SK-N-SH (cell line): Measurements from ENCODE around the gene EIF3A. TPM values are rescaled to one million over a fixed set of nuclear protein-coding genes. Genes with fewer than 3 reads are reported as not detected.

Source experiments
- CTCF ChIA-PET: fragments of 300-600, 350-600 bp; formaldehyde crosslinking; extraction: SDS; loops from one replicate; lab custom pipeline; 2021; lab: Yijun Ruan, JAX
- POLR2A ChIA-PET: fragments of 350-600 bp; sonication (Branson Sonifier 250); formaldehyde crosslinking; extraction: SDS; loops from one replicate; lab custom pipeline; 2020; ENCODE audit warnings: antibody characterized with exemption, inconsistent platforms; lab: Yijun Ruan, JAX
- DNase-seq: peaks from one replicate; pipeline ENCODE4 v3.0.0; 2012
- H2AFZ ChIP-seq: fragments of 200-600 bp; sonication (generic); 2 replicates; pipeline ENCODE4 v1.8.1; 2016; ENCODE audit warnings: antibody characterized with exemption, mild to moderate bottlenecking, low read depth
- H3F3A ChIP-seq: fragments of 200-600 bp; sonication (generic); replicated peaks from 2 replicates; pipeline ENCODE3; 2016; ENCODE audit warnings: antibody characterized with exemption, mild to moderate bottlenecking; ENCODE audit not compliant: insufficient read depth
- H3K27ac ChIP-seq, 2 experiments: fragments of 200-500 bp in 1 of 2; fragments of 200-600 bp in 1 of 2; sonication (Bioruptor generic) in 1 of 2; sonication (generic), shearing (Covaris generic) in 1 of 2; 2 replicates each; pipeline versions ENCODE4 v1.5.1 to v1.6.1; 2014 to 2016; ENCODE audit warnings: low read depth in 2 of 2, inconsistent platforms in 1 of 2, low read length in 1 of 2, mild to moderate bottlenecking in 1 of 2, mixed read lengths in 1 of 2
- H3K27me3 ChIP-seq: fragments of 200-600 bp; sonication (generic), shearing (Covaris generic); 2 replicates; pipeline ENCODE4 v1.6.1; 2016; ENCODE audit warnings: mixed run types; ENCODE audit not compliant: insufficient read depth
- H3K36me3 ChIP-seq, 2 experiments: fragments of 200-500 bp in 1 of 2; fragments of 200-600 bp in 1 of 2; sonication (Bioruptor generic) in 1 of 2; sonication (generic) in 1 of 2; replicated peaks in 1 of 2; 2 replicates each; pipeline versions ENCODE3 to v1.5.1; 2014 to 2016; ENCODE audit warnings: low read length in 1 of 2, mild to moderate bottlenecking in 1 of 2; ENCODE audit not compliant: insufficient read depth in 2 of 2, control insufficient read depth in 1 of 2
- H3K4me1 ChIP-seq, 2 experiments: fragments of 200-500 bp in 1 of 2; fragments of 200-600 bp in 1 of 2; sonication (Bioruptor generic) in 1 of 2; sonication (generic), shearing (Covaris generic) in 1 of 2; 2 replicates each; pipeline versions ENCODE4 v1.5.1 to v1.6.1; 2014 to 2016; ENCODE audit warnings: low read depth in 1 of 2, low read length in 1 of 2, mixed run types in 1 of 2; ENCODE audit not compliant: insufficient read depth in 2 of 2, control insufficient read depth in 1 of 2
- H3K4me2 ChIP-seq: fragments of 200-600 bp; sonication (generic), shearing (Covaris generic); 2 replicates; pipeline ENCODE4 v1.6.1; 2017; ENCODE audit warnings: mixed run types
- H3K4me3 ChIP-seq, 2 experiments: fragments of 200-500 bp in 1 of 2; fragments of 200-600 bp in 1 of 2; sonication (Bioruptor generic) in 1 of 2; sonication (generic), shearing (Covaris generic) in 1 of 2; 2 replicates each; pipeline versions ENCODE4 v1.5.1 to v1.8.1; 2014 to 2016; ENCODE audit warnings: low read depth in 2 of 2, inconsistent platforms in 1 of 2, low read length in 1 of 2, mild to moderate bottlenecking in 1 of 2, mixed read lengths in 1 of 2, moderate library complexity in 1 of 2
- H3K79me2 ChIP-seq: fragments of 200-600 bp; sonication (generic); 2 replicates; pipeline ENCODE4 v1.8.1; 2017; ENCODE audit warnings: mild to moderate bottlenecking; ENCODE audit not compliant: insufficient read depth
- H3K9ac ChIP-seq: fragments of 200-600 bp; sonication (generic); 2 replicates; pipeline ENCODE4 v1.6.1; 2017; ENCODE audit warnings: mixed run types
- H3K9me2 ChIP-seq: fragments of 200-600 bp; sonication (generic); 2 replicates; pipeline ENCODE4 v1.6.1; 2017; ENCODE audit warnings: mixed run types
- H3K9me3 ChIP-seq: fragments of 200-600 bp; sonication (generic); 2 replicates; pipeline ENCODE4 v1.6.1; 2017; ENCODE audit warnings: mixed run types, mild to moderate bottlenecking, moderate library complexity
- H4K20me1 ChIP-seq: fragments of 200-600 bp; sonication (generic); 2 replicates; pipeline ENCODE4 v1.6.1; 2017; ENCODE audit warnings: mild to moderate bottlenecking, mixed run types; ENCODE audit not compliant: insufficient read depth
- CHD2 ChIP-seq: fragments of 150-350 bp; IDR thresholded peaks from 2 replicates; pipeline ENCODE4 v1.6.1; 2018; ENCODE audit warnings: low read length; ENCODE audit not compliant: partially characterized antibody
- ELF1 ChIP-seq: IDR thresholded peaks from 2 replicates; pipeline ENCODE4 v1.4.0; 2012
- EP300 ChIP-seq, 2 experiments: IDR thresholded peaks; 2 replicates each; pipeline versions ENCODE4 v1.4.0 to v1.6.1; 2012; ENCODE audit warnings: borderline replicate concordance in 1 of 2, low read depth in 1 of 2, low read length in 1 of 2
- FOSL2 ChIP-seq: IDR thresholded peaks from 2 replicates; pipeline ENCODE4 v1.4.0; 2012; ENCODE audit warnings: low read depth, mild to moderate bottlenecking, moderate library complexity, borderline replicate concordance
- FOXJ3 ChIP-seq: sonication (generic); formaldehyde crosslinking; IDR thresholded peaks from 2 replicates; pipeline ENCODE4 v1.5.1; 2020; ENCODE audit warnings: mild to moderate bottlenecking, missing genetic modification reagents
- GABPA ChIP-seq: IDR thresholded peaks from 2 replicates; pipeline ENCODE4 v1.4.0; 2012; ENCODE audit warnings: low read depth, mild to moderate bottlenecking
- JUND ChIP-seq: IDR thresholded peaks from 2 replicates; pipeline ENCODE4 v1.4.0; 2012
- MXI1 ChIP-seq: IDR thresholded peaks from 2 replicates; pipeline ENCODE4 v1.6.1; 2012; ENCODE audit warnings: mild to moderate bottlenecking, low read depth, low read length, improper control_type of control experiment
- NRF1 ChIP-seq: IDR thresholded peaks from 2 replicates; pipeline ENCODE4 v1.6.1; 2012; ENCODE audit warnings: low read depth, mild to moderate bottlenecking, low read length
- POLR2AphosphoS5 ChIP-seq: IDR thresholded peaks from 2 replicates; pipeline ENCODE4 v1.6.1; 2012; ENCODE audit warnings: low read depth, low read length
- RCOR1 ChIP-seq: fragments of 150-350 bp; IDR thresholded peaks from 2 replicates; pipeline ENCODE4 v1.6.1; 2017; ENCODE audit warnings: antibody characterized with exemption, low read length
- RFX5 ChIP-seq: IDR thresholded peaks from 2 replicates; pipeline ENCODE4 v1.6.1; 2012; ENCODE audit warnings: mild to moderate bottlenecking, improper control_type of control experiment, low read length
- RXRA ChIP-seq: IDR thresholded peaks from 2 replicates; pipeline ENCODE4 v1.4.0; 2012; ENCODE audit warnings: low read depth, mild to moderate bottlenecking, borderline replicate concordance
- SIN3A ChIP-seq: IDR thresholded peaks from 2 replicates; pipeline ENCODE4 v1.6.1; 2012; ENCODE audit warnings: low read depth, mild to moderate bottlenecking, low read length, moderate library complexity, borderline replicate concordance
- TAF1 ChIP-seq: IDR thresholded peaks from 2 replicates; pipeline ENCODE4 v1.6.1; 2012; ENCODE audit warnings: low read depth, mild to moderate bottlenecking, low read length, moderate library complexity, borderline replicate concordance
- WGBS: methylation state at CpG from one replicate; pipeline ENCODE4 v1.1.6; 2017; ENCODE audit warnings: low lambda C conversion rate; 5-methylcytosine and 5-hydroxymethylcytosine counted together
- polyA plus RNA-seq, 3 experiments: library from polyadenylated mRNA; depleted of rRNA; stranded (reverse); fragments of >200 nt; gene quantifications; 2 replicates each; pipeline ENCODE4 v1.2.3, GENCODE V29; 2012
- TF ChIP-seq, protein P1 (sequence below): IDR thresholded peaks from 2 replicates; pipeline ENCODE4 v1.4.0; 2012; ENCODE audit warnings: low read depth
- TF ChIP-seq, protein P2 (sequence below): fragments of 150-350 bp; IDR thresholded peaks from 2 replicates; pipeline ENCODE4 v1.6.1; 2017; ENCODE audit warnings: antibody characterized with exemption, low read length, low read depth, borderline replicate concordance
- TF ChIP-seq, protein P3 (sequence below): fragments of 150-350 bp; IDR thresholded peaks from 2 replicates; pipeline ENCODE4 v1.6.1; 2016; ENCODE audit warnings: mild to moderate bottlenecking, low read depth, low read length
- TF ChIP-seq, protein P4 (sequence below): IDR thresholded peaks from 2 replicates; pipeline ENCODE4 v1.4.0; 2012; ENCODE audit warnings: low read depth, borderline replicate concordance

Gene EIF3A
- polyA plus RNA-seq, 1 of the 3 experiments (the other 2 are of a cell fraction), result 25.8 TPM

DNA sequence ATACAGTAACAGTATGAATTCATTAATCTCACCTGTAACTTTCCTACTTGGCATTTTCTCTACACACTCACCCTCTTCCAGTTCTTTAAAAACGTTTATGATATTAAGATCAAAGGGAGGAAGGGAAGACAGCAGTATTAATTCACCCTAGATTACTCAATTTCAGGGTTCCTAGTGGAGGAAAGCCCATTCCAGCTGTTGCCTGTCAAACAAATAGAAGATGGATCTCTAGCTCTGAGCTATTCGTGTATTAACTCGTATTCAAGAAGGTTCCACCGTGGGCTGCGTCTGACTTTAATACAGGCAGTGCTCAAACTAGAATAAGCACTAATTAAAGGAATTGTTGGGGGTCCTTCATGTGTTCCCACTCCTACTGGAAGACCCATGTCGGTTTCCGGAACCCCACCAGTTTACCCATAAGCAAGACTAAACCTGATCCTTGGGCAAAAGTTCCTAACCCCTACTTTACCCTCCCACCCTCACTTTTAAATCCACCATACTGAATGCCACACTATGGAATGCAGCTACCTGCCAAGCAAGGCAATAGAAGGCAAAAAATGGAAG, 49.0 kb downstream of the EIF3A start:
- no peak overlapping the region for H3K4me2 ChIP-seq

DNA sequence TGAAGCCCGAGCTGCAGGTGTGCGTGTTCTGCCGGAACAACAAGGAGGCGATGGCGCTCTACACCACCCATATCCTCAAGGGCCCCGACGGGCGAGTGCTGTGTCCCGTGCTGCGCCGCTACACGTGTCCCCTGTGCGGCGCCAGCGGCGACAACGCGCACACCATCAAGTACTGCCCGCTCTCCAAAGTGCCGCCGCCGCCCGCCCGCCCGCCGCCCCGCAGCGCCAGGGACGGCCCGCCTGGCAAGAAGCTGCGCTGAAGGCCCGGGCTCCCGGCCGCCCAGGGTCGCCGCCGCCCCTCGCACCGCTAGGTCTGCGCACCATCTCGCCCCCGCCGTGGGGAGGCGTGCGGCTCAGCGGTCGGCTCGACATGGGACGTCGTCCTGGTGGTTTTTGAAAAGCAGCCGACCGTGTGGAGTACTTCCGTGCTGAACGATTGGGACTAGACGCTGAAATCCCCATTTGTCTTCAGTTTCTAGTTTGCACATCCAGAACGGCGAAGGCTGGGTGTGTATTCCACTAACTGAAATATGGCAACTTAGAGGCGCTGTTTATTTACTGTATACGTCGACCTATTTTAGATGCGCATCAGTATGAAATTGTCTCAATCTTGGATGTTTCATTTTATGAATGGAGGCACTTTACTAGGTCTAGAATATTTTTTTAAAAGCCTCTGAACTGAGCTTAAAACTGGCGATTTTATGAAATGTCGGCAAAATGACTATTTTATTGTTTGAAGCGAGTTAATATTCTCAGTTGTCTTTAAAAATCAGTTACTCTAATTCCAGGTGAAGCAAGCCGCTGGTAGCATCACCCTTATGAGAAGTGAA, 50.0 kb downstream of the EIF3A start:
- Histone ChIP-seq H3K9ac (no peak overlapping the region), H3F3A (peaks cover 48% of the 10 kb centered on the region), H3K4me3 (peak overlapping the region in 1 of 2 experiments; percentile 55; a peak in 2 of 4 replicates), H3K27ac (peak overlapping the region in 1 of 2 experiments; percentile 73; a peak in 2 of 4 replicates), H2AFZ (no peak overlapping the region), H3K9me3 (no peaks in the 10 kb centered on the region), H3K9me2 (no peaks in the 10 kb centered on the region), H3K79me2 (no peaks in the 10 kb centered on the region; the same call in 1 of the 2 replicates), H3K4me2 (peak overlapping the region; percentile 69; the same call in 1 of the 2 replicates), H4K20me1 (peaks cover 45% of the 10 kb centered on the region), H3K4me1 (peaks cover 9 to 21% of the 10 kb centered on the region in 2 experiments), H3K36me3 (peaks cover 27% of the 10 kb centered on the region in 2 experiments), H3K27me3 (no peaks in the 10 kb centered on the region)
- TF ChIP-seq MXI1 (peak; percentile 82), POLR2AphosphoS5 (peak; percentile 49; the same call in 1 of the 2 replicates), RFX5 (no peak)
- TF ChIP-seq, protein P1, sequence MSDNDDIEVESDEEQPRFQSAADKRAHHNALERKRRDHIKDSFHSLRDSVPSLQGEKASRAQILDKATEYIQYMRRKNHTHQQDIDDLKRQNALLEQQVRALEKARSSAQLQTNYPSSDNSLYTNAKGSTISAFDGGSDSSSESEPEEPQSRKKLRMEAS, result peak; percentile 51
- WGBS, result 22% methylated on average over 18 of the region's 65 CpGs
- ChIA-PET POLR2A (interaction anchor here (1.7 kb wide), 1 partner anchor 276 kb away, joined by 9 read pairs; the partner anchor contains the start of gene CACUL1), CTCF (interaction anchor here (0.8 to 2.4 kb wide), 12 partner anchors 11 to 462 kb away, joined by 3 to 9 read pairs (median 4); no protein-coding TSS in a partner anchor)
- DNase-seq, result peak; percentile 77

More for the DNA sequence above, 49.0 kb downstream of the EIF3A start:
- peaks cover 8% of the 10 kb centered on the region for H3K79me2 ChIP-seq
- 85% methylated on average over 7 of the region's 7 CpGs for WGBS
- DNase-seq, result no peak
- peaks cover 48% of the 10 kb centered on the region for H4K20me1 ChIP-seq
- H3K9ac ChIP-seq, result no peak overlapping the region
- no peak overlapping the region for H2AFZ ChIP-seq
- no peaks in the 10 kb centered on the region for H3K9me3 ChIP-seq
- no peak overlapping the region for H3K27ac ChIP-seq
- no peak overlapping the region for H3K4me3 ChIP-seq
- peaks cover 0 to 13% of the 10 kb centered on the region in 2 experiments; a peak in 2 of 4 replicates for H3K4me1 ChIP-seq
- ChIA-PET POLR2A (no interaction called here), CTCF (interaction anchor here (1.0 to 2.4 kb wide), 9 partner anchors 8 to 463 kb away, joined by 3 to 9 read pairs (median 4); no protein-coding TSS in a partner anchor)
- peaks cover 36% of the 10 kb centered on the region in 2 experiments for H3K36me3 ChIP-seq
- no peaks in the 10 kb centered on the region for H3K27me3 ChIP-seq
- peaks cover 52% of the 10 kb centered on the region for H3F3A ChIP-seq
- TF ChIP-seq, protein P2, sequence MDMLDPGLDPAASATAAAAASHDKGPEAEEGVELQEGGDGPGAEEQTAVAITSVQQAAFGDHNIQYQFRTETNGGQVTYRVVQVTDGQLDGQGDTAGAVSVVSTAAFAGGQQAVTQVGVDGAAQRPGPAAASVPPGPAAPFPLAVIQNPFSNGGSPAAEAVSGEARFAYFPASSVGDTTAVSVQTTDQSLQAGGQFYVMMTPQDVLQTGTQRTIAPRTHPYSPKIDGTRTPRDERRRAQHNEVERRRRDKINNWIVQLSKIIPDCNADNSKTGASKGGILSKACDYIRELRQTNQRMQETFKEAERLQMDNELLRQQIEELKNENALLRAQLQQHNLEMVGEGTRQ, result no peak
- TF ChIP-seq NRF1 (no peak), TAF1 (no peak), JUND (no peak), SIN3A (no peak), FOXJ3 (CRISPR knock-in tag) (no peak), GABPA (no peak), MXI1 (no peak), RCOR1 (no peak), RXRA (no peak), FOSL2 (no peak), EP300 (IDR thresholded peaks at IDR 0.05; ENCODE audit: borderline replicate concordance in 1 of 2, low read depth in 1 of 2, low read length in 1 of 2) (no peak), CHD2 (no peak), ELF1 (no peak)
- TF ChIP-seq, protein P3, sequence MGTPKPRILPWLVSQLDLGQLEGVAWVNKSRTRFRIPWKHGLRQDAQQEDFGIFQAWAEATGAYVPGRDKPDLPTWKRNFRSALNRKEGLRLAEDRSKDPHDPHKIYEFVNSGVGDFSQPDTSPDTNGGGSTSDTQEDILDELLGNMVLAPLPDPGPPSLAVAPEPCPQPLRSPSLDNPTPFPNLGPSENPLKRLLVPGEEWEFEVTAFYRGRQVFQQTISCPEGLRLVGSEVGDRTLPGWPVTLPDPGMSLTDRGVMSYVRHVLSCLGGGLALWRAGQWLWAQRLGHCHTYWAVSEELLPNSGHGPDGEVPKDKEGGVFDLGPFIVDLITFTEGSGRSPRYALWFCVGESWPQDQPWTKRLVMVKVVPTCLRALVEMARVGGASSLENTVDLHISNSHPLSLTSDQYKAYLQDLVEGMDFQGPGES, result no peak
- TF ChIP-seq, protein P4, sequence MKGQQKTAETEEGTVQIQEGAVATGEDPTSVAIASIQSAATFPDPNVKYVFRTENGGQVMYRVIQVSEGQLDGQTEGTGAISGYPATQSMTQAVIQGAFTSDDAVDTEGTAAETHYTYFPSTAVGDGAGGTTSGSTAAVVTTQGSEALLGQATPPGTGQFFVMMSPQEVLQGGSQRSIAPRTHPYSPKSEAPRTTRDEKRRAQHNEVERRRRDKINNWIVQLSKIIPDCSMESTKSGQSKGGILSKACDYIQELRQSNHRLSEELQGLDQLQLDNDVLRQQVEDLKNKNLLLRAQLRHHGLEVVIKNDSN, result no peak
- H3K9me2 ChIP-seq, result no peaks in the 10 kb centered on the region
